ENCODE data around the gene DDA1. TPM values are rescaled to one million over a fixed set of nuclear protein-coding genes. Genes with fewer than 3 reads are reported as not detected.

The DDA1 gene
- total and polyA plus RNA-seq, 2 of the 13 experiments (the other 11 are each of a cell fraction or from before 2014, with no cell fraction given): 24.5 to 26.0 TPM

- peak; percentile 60; the same call in 1 of the 2 replicates for TF ChIP-seq ZMAT3 (CRISPR knock-in tag; conservative IDR thresholded peaks at IDR 0.05)
- no peak for TF ChIP-seq NFRKB (IDR thresholded peaks at IDR 0.05)
- peak; percentile 87 for TF ChIP-seq ZMYM3 (CRISPR knock-in tag; IDR thresholded peaks at IDR 0.05)
- TF ChIP-seq TEAD3 (CRISPR knock-in tag; optimal IDR thresholded peaks at IDR 0.05; ENCODE audit: borderline replicate concordance): peak; percentile 47
- TF ChIP-seq ZNF510 (CRISPR knock-in tag; IDR thresholded peaks at IDR 0.05; ENCODE audit: low read depth): no peak
- TF ChIP-seq CBFB (CRISPR knock-in tag; IDR thresholded peaks at IDR 0.05): no peak; the same call in 1 of the 2 replicates
- TF ChIP-seq FOXO4 (CRISPR knock-in tag; conservative IDR thresholded peaks at IDR 0.05): no peak
- TF ChIP-seq KMT2B (CRISPR knock-in tag; IDR thresholded peaks at IDR 0.05): no peak
- TF ChIP-seq PHF20 (CRISPR knock-in tag; IDR thresholded peaks at IDR 0.05): peak; percentile 51; the same call in 1 of the 2 replicates
- no peak; the same call in 1 of the 2 replicates for TF ChIP-seq ZNF367 (CRISPR knock-in tag; IDR thresholded peaks at IDR 0.05; ENCODE audit: borderline replicate concordance)
- TF ChIP-seq SRF (IDR thresholded peaks at IDR 0.05; ENCODE audit: low read depth, low read length): no peak
- TF ChIP-seq ZNF431 (CRISPR knock-in tag; IDR thresholded peaks at IDR 0.05; ENCODE audit: borderline replicate concordance, low read depth): peak; percentile 71
- no peak for TF ChIP-seq NAIF1 (CRISPR knock-in tag; IDR thresholded peaks at IDR 0.05; ENCODE audit: borderline replicate concordance)
- TF ChIP-seq ZNF788 (CRISPR knock-in tag; IDR thresholded peaks at IDR 0.05; ENCODE audit: borderline replicate concordance): peak; percentile 84; the same call in 1 of the 2 replicates
- peak; percentile 60; the same call in 1 of the 2 replicates for TF ChIP-seq ZIK1 (CRISPR knock-in tag; IDR thresholded peaks at IDR 0.05; ENCODE audit: borderline replicate concordance, low read depth)
- no peak for TF ChIP-seq PHB2 (IDR thresholded peaks at IDR 0.05; ENCODE audit: partially characterized antibody)
- TF ChIP-seq ZNF121 (CRISPR knock-in tag; IDR thresholded peaks at IDR 0.05): 0 out of 2 replicates have a peak, but pooled peaks have one; percentile 54
- no peak for TF ChIP-seq ZNF629 (CRISPR knock-in tag; conservative IDR thresholded peaks at IDR 0.05)
- TF ChIP-seq SIN3B (IDR thresholded peaks at IDR 0.05; ENCODE audit: low read length): no peak; the same call in 1 of the 2 replicates
- no peak for TF ChIP-seq ZNF549 (CRISPR knock-in tag; IDR thresholded peaks at IDR 0.05)
- no peak for TF ChIP-seq NONO (IDR thresholded peaks at IDR 0.05)
- peak; percentile 69 for TF ChIP-seq NONO (CRISPR knock-in tag; conservative IDR thresholded peaks at IDR 0.05)
- peak; percentile 38; the same call in 1 of the 2 replicates for TF ChIP-seq ZSCAN21 (CRISPR knock-in tag; IDR thresholded peaks at IDR 0.05; ENCODE audit: borderline replicate concordance)
- no peak for TF ChIP-seq NCOA2 (CRISPR knock-in tag; IDR thresholded peaks at IDR 0.05)
- peak; percentile 46; the same call in 1 of the 2 replicates for TF ChIP-seq RXRA (CRISPR knock-in tag; IDR thresholded peaks at IDR 0.05)
- no peak for TF ChIP-seq WIZ (CRISPR knock-in tag; IDR thresholded peaks at IDR 0.05)
- no peak for TF ChIP-seq TRIM22 (IDR thresholded peaks at IDR 0.05)
- TF ChIP-seq ELK4 (CRISPR knock-in tag; IDR thresholded peaks at IDR 0.05; ENCODE audit: borderline replicate concordance): no peak
- 0 out of 2 replicates have a peak, but pooled peaks have one; percentile 15 for TF ChIP-seq MIXL1 (CRISPR knock-in tag; IDR thresholded peaks at IDR 0.05)
These were observed 25.3 kb downstream of the DDA1 start, which contains the start of gene ANO8 (continued) for GRCh38 chr19:17334414-17335409.
